Left lobe of liver (tissue), 2 donors: Measurements from ENCODE around the gene SEC14L6. TPM values are rescaled to one million over a fixed set of nuclear protein-coding genes. Genes with fewer than 3 reads are reported as not detected.
"Not testable (repeated sequence)": the region's sequence is repeated elsewhere in the genome, so short reads cannot be mapped to it uniquely, and the experiment has no call there.

ENCODE experiments used
- ATAC-seq: fragments of 200-7000 bp; cut with Tn5 transposase; one replicate; pipeline ENCODE4 v1.9.1; 2020; ENCODE audit warnings: mild to moderate bottlenecking, moderate library complexity
- DNase-seq: peaks from one replicate; pipeline ENCODE4 v3.0.0-alpha.2; 2020; ENCODE audit warnings: low spot score
- total RNA-seq: library from RNA; stranded (reverse); gene quantifications from one replicate; pipeline ENCODE4 v1.2.1, GENCODE V29; 2021
- donor health status: DM: no; HTN: no; CAD: no; lungs with moderate emphysema.
- donor health status: DM: no; HTN: yes; CAD: no.

The SEC14L6 gene
- total RNA-seq, 1 donor from 2014 or later: 0.08 TPM

DNA sequence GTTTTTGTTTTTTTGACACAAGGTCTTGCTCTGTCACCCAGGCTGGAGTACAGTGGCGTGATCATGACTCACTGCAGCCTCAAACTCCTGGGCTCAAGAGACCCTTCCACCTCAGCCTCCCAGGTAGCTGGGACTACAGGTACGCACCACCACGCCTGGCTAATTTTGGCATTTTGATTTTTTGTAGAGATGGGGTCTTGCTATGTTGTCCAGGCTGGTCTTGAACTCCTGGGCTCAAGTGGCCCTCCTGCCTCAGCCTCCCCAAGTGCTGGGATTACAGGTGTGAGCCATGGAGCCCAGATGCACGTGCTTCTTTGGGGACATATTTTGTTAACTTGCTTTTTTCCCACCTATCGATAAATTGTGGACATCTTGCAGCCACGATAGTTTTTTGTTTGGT lies 20.7 kb upstream of the SEC14L6 start:
- not testable (repeated sequence) for ATAC-seq, DNase-seq

DNA sequence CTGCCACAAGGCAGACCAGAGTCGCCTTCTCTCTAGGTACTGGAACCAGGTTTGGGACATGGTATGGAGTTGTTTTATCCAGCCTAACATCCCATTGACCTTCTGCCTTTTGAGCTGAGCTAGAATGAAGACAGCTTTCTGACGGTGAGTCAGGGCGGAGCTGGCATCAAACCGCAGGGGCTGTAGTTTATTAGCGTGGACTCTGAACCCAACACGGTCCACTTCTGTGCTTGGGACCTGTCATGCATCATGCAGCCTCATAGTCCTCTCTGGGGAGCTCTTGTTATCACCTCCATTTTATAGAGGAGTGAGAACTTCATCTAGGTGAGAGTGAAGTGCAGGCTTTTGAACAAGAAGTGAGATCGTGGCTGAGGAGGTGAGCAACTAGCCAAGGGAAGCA lies 19.6 kb upstream of the SEC14L6 start:
- ATAC-seq (peak; percentile 78), DNase-seq (no peak)

DNA sequence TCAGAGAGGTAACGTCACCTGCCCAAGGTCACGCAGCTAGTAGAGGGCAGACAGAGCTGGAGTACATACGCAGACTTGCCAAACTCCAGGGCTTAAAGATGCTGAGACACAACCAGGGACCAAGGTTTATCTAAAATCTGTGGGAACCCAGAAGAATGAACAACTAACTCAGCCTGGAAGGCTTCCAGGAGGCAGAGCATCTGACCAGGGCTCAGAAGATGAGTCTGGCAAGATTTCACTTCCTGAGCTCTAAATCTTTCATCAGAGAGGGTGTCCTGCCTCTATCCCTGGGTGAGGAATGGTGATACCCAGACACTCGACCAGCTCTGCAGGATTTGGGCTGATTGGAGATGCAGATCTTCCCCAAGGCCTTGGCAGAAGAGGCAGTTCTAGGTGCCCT lies 18.8 kb upstream of the SEC14L6 start:
- ATAC-seq: no peak
- DNase-seq: no peak

DNA sequence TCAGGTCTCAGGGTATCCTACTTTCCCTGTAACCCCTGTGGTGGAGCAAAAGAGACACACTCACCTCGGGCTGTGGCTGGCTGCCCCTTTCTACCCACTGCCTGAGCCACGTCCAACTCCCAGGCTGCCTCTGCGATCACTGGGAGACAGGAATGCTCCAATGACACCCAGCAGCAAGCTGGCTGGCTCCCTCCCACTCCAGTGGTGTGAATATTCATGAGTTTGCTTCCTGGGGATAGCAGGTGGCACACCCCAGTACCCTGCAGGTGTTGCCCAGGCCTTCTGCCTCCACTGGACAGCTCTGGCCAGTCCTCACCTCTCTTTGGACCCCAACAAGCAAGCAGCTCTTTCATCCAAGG lies 18.2 kb upstream of the SEC14L6 start:
- DNase-seq: no peak
- no peak for ATAC-seq

DNA sequence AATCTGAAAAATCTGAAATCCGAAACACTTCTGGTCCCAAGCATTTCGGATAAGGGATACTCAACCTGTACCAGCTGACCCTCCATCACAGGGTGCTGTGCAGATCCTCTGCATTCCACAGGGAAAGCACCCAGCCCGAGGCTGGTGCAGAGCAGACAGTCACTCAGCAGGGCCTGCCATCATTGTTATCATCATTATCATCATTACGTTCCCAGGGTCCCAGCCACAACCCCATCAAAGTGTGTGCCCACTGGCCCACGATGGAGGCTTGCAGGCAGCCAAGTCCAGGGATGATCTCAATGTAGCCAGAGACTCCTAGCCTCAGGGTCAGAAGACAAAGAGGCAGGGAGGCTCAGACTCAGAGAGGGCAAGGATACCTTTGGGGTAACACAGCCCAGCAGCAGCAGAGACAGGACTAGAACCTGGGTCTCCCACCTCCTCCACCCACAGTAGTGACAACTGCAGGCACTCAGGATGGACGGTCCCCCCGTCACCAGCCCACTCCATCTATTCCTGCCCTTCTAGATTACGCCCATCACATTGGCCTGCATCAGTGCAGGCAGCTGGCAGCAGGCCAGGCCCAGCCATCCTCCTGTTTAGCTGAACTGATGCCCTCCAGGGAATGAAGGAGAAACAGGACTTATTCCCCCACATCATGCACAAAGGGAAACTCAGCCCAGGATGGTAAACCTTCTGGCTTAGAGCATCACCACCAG lies 17.7 kb upstream of the SEC14L6 start:
- ATAC-seq (no peak), DNase-seq (no peak)

DNA sequence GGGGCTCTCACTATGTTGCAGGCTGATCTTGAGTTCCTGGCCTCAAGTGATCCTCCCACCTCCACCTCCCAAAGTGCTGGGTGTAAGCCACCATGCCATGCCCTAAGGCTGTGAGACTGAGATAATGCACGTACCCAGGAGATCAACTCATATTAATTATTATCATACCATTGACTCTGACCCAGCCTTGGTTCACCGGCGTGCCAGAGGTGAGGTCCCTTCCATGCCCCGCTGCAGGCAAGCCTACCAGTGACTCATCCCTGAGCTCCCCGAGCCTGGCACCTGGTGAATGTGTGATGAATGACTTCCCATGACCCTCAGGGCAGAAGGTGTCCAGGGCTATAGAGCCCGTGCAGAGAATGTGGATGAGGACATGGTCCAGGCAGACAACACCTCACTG lies 15.8 kb upstream of the SEC14L6 start:
- ATAC-seq (no peak), DNase-seq (no peak)

DNA sequence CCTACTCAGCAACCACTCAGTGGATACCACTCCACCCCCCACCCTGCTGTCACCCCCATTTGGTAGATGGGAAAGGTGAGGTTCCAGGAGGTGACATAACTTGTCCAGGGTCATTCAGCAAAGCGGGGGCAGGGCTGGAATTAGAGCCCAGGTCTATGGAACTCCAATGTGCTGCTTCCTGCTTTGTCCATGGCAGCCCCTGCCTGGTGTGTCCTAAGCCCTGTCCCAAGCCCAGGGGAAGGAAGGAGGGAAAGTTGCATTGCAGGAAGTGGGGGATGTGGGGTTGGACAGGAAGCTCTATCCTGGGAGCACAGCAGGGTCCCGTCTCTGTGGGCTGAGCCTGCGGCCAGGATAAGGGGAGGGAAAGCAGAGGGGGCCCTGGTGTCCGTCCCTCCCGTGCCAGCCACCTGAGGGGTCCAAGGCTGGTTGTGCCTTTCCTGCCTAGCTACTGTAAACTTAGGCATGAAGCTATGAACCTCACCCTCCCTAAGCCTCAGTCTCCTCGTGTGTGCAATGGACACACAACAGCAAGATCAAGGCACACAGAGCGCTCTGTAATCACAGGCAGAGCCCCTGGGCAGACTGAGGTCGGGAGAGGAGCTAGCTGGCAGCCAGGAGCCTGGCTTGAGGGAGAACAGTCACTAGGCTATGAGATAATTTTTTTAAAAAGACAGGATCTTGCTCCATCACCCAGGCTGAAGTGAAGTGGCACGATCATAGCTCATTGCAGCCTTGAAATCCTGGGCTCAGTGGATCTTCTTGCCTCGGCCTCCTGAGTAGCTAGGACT lies 15.1 kb upstream of the SEC14L6 start:
- no peak for ATAC-seq
- DNase-seq: no peak

DNA sequence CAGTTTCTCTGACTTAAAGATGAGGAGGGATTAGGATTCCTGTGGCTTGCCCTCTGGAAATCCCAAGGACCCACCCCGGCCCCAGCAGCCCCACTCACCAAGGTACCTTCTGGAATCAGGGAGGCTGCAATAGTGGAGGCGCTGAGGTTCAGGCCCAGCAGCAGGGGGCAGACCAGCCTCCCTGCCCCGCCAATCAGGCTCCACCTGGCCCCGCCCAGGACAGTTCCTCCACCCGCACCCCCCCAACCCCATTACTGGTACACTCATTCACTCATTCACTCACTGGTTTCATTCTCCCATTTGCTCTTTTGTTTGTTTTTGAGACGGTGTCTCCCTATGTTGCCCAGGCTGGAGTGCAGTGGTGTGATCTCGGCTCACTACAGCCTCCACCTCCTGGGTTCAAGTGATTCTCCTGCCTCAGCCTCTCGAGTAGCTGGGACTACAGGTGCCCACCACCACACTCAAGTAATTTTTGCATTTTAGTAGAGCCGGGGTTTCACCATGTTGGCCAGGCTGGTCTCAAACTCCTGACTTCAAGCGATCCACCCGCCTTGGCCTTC lies 14.2 kb upstream of the SEC14L6 start:
- not testable (repeated sequence) for ATAC-seq, DNase-seq

DNA sequence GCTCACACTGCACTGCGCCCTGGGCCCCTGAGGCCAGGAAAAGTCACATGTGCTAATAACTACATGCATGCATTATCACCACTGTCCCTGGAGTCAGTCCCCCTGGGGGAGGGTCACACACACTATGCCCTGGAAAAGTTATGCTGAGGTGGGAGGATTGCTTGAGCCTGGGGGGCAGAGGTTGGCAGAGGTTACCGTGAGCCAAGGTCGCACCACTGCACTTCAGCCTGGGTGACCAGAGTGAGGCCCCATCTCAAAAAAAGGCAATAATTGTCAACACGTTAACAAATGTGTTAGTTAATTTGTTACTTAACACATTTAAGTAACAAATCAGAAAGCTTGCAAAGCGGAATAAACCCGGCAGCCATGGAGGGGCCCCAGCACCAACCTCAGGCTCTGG lies 13.3 kb upstream of the SEC14L6 start:
- ATAC-seq: no peak
- no peak for DNase-seq

DNA sequence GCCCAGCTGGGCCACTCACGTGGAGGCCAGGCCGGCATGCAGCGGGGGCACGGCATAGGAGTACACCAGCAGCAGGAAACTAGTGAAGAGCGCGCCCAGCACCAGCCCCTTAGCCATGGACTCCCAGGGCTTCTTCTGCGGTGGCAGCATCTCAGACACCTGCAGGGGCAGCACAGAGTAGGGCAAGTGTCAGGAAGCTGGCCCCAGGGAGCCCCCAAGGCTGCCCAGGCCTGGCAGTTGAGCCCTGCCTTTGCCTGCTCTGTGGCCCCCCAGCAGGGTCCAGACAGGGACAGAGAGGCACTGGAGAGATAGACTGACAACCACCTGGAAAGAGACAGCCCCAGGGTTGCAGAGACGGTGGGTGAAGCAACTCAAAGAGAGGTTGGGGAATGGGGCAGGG lies 10.7 kb upstream of the SEC14L6 start:
- ATAC-seq (no peak), DNase-seq (no peak)

DNA sequence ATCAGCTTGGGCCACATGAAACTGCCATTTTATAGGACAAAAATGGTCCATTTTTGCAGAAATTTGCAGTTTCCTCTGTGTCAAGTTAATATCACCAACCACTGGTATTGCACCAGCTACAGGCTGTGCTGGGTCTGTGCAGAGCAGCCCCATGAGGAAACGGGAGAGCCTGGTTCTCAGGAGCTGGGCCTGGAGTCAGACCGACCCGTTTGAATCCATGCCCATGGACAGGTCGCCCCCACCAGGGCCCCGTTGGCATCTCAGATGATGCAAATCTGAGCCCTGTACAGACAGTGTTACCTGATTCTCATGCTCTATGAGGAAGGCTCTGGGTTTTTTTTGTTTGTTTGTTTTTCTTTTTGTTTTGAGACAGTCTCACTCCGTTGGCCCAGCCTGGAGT lies 9.8 kb upstream of the SEC14L6 start:
- no peak for DNase-seq

DNA sequence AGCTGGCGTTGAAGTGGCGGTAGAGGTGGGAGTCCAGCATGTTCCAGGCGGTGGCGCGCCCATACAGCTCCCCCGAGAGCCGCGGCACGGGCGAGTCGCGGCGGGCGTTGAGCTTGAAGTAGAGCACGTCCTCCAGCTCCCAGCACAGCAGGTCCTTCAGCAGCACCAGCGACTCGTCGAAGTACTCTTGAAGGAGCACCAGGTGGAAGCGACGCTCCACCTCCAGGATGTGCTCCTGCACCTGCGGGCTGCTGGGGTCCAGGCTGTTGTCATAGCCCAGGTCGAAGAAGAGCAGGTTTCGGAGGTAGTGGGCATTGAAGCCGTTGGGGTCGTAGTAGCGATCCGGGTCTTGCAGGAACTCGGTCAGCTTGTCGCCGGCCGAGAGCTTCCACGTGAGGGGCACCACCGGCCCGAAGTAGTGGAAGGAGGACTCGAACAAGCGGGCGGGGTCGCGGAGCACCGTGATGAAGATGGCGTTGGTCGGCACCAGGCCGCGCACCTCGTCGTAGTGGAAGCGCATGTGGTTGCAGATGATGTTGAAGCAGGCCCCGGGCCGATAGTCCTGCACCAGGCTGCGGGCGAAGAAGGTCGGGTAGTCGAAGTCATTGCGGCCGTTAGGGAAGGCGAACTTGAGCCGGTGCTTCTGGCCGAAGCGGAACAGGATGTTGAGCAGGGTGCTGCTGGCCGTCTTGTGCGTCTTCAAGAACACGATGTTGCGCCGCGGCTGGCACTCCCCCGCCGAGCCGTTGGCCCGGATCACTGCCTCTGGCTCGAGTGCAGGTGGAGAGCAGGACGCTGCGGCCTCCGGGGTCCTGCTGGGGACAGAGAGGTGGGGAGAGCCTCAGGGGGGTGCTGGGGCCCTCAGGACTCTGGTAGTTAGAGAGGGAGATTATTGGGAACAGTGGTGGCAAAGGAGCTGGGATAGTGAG lies 9.0 kb upstream of the SEC14L6 start:
- ATAC-seq: no peak

More for the DNA sequence above, 9.8 kb upstream of the SEC14L6 start:
- peak; percentile 65 for ATAC-seq

DNA sequence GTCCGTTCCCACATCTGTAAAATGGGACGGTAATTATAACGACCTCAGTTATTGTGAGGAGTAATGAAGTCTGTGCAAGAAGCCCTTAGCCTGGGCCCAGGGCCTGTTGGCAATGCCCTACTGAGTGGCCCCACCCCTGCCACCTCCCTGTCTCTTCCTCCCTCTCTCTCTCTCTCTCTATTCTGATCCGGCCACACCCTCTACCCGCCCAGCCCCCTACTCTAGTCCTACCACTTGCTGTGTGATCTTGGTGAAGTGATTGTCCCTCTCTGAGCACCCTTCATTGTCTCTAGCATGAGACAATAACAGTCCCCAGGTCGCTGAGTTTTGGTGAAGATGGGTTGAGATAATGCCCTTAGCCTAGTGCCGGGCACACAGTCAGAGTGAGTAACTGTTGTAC lies 7.4 kb upstream of the SEC14L6 start:
- ATAC-seq: no peak

More for the DNA sequence above, 9.0 kb upstream of the SEC14L6 start:
- DNase-seq: no peak

DNA sequence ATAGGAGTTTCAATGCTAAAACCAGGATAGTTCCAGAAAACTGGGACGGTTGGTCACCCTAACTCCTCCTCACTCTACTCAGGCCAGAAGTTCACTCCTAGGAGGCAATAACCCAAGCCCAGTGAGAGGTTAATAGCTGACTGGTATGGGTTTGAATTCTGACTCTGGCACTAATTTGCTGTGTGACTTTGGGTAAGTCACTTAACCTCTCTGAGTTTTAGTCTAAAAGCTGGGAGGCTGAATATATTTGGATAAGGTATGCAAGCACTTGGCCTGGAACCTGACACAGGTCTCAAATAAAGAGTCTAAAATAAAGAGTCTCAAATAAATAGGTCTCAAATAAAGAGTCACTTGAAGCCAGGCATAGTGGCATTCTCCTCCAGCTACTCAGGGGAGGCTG lies 6.2 kb upstream of the SEC14L6 start:
- ATAC-seq (no peak), DNase-seq (no peak)

More for the DNA sequence above, 7.4 kb upstream of the SEC14L6 start:
- no peak for DNase-seq

DNA sequence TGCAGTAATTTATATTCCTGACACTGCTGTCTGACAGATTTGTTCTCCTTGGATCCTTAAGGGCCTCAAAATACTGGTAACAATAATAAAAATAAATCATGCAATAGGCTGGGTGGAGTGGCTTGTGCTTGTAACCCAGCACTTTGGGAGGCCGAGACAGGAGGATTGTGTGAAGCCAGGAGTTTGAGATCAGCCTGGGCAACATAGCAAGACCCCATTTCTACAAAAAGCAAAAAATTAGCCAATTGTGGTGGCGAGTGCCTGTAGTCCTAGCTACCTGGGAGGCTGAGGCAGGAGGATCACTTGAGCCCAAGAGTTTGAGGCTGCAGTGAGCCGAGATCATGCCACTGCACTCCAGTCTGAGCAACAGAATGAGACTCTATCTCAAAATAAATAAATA lies 5.3 kb upstream of the SEC14L6 start:
- DNase-seq, ATAC-seq: not testable (repeated sequence)

DNA sequence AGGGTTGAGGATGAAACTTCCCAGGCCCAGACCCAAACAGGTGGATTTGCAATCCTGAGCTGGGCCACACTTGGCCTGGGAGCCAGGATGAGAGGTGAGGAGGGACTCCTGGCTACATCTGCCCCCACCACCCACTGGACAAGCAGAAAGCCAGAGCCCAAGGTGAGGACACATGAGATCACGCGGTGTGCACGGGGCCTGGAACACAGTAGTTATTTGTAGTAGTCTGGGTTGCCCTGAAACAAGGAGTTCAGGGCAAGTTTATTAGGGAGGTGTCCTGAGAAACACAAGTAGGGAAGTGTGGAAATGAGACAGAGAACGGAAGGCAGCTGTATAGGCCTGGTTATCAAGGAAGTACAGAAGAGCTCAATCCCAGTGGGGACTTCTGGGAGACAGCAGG lies 647 bp upstream of the SEC14L6 start:
- DNase-seq (no peak), ATAC-seq (no peak)

DNA sequence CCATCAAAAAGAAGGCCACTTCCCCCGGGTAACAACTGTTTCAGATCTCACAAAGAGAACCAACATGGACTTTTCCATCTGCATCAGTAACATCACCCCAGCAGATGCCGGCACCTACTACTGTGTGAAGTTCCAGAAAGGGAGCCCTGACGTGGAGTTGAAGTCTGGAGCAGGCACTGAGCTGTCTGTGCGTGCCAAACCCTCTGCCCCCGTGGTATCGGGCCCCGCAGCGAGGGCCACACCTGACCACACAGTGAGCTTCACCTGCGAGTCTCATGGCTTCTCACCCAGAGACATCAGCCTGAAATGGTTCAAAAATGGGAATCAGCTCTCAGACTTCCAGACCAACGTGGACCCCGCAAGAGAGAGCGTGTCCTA lies 3.7 kb downstream of the SEC14L6 start:
- ATAC-seq (no peak), DNase-seq (no peak)

DNA sequence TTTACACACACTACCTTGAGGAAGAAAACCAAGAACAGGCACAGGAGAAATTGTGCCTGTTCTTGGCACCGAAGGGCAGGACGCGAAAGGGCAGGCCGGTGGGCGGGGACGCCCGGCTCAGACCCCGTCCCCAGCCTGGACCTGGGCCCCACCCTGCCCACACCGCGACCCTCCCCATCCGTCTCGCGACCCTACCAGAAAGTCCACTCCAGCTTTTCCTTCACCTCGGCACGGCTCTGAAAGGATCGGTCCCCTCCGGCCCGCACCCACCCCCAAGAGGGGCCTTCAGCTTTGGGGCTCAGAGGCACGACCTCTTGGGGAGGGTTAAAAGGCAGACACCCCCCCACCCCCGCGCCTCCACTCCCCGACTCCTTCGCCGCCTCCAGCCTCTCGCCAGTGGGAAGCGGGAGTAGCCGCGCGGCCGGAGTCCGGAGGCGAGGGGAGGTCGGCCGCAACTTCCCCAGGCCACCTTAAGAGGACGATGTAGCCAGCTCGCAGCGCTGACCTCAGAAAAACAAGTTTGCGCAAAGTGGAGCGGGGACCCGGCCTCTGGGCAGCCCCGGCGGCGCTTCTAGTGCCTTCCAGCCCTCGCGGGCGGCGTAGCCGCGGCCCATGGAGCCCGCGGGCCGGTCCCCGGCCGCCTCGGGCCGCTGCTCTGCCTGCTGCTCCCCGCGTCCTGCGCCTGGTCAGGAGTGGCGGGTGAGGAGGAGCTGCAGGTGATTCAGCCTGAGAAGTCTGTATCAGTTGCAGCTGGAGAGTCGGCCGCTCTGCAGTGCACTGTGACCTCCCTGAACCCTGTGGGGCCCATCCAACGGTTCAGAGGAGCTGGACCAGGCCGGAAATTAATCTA lies 4.4 kb downstream of the SEC14L6 start:
- no peak for DNase-seq
- peak; percentile 82 for ATAC-seq

DNA sequence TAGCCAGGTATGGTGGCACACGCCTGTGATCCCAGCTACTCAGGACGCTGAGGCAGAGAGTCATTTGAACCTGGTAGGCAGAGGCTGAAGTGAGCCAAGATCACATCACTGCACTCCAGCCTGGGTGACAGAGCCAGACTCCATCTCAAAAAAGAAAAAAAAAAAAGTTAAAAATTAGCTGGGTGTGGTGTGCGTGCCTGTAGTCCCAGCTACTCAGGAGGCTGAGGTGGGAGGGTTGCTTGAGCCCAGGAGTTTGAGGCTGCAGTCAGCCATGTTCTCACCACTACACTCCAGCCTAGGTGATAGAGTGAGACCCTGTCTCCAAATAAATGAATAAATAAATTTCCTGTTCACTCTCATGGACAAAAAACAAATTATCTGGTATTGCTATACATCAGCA lies 5.0 kb downstream of the SEC14L6 start:
- ATAC-seq, DNase-seq: not testable (repeated sequence)

DNA sequence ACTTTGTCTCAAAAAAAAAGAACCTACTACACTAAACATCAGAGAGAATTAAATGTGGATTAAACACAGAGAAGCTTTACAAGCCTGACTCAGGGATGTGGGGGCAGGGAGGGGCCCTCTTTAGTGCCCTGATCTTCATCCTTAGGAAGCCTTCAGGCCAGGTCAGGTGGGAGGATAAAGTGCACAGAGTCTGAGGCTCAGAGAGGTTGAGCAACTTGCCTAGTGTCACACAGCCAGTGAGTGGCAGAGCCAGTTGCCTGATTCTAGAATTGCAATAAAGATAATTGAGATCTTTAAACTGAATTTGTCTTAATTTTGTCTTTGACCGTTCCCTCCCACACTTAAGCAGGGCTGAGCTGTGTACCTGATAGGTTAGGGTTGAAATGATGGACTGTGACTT lies 7.2 kb downstream of the SEC14L6 start:
- ATAC-seq (no peak), DNase-seq (no peak)
